ENCODE data around the gene SEC14L1.

The SEC14L1 gene

DNA sequence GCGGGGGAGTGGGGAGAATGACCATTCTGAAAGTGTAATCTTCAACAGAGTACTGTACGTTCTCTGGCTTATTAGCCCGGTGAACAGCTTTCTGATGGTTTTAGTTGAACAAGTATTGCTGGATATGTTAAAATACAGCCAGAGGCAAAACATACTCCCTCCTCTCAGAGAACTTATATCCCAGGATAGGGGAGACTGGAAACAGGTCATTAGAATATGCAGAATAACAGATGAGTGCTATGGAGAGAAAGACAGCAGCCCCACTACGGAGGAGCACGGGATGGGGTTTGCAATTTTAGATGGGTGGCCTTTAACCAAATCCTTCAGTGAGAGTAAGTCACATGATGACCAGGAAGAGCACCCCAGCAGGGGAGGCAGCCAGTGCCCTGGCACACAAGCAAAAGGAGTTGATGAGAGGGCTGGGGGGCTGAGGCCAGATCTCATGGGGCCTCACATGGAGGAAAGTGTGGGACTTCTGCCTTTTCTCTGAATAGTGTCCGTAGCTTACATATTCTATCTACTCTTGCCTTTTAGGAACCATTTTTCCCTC lies 43.1 kb upstream of the SEC14L1 start:
- H3K18ac ChIP-seq (ENCODE audit: low read length): no peak overlapping the region
- no peaks in the 10 kb centered on the region for H3K79me2 ChIP-seq (ENCODE audit: control insufficient read depth, insufficient read depth, low read length, poor library complexity)
- no peak overlapping the region for H4K12ac ChIP-seq (ENCODE audit: low read depth, low read length)
- no CpG with 5 or more reads among the region's 6 CpGs for WGBS (ENCODE audit: extremely low coverage, insufficient coverage, insufficient read length)
- H2BK5ac ChIP-seq (ENCODE audit: low read depth, low read length, poor library complexity): no peak overlapping the region
- H4K8ac ChIP-seq (ENCODE audit: low read depth, low read length): no peak overlapping the region
- H4K91ac ChIP-seq (ENCODE audit: low read depth, low read length): no peak overlapping the region
- no peak overlapping the region for H3K27ac ChIP-seq (ENCODE audit: low read depth, low read length)
- no peak overlapping the region for H2AK5ac ChIP-seq (ENCODE audit: low read length)
- no peaks in the 10 kb centered on the region for H3K79me1 ChIP-seq (ENCODE audit: low read length)
- no peak overlapping the region for H3K4ac ChIP-seq (ENCODE audit: low read depth, low read length)
- no peak overlapping the region for H2BK120ac ChIP-seq (ENCODE audit: insufficient read depth, low read length, poor library complexity)
- H2AFZ ChIP-seq (ENCODE audit: insufficient read depth, low read length, poor library complexity): no peak overlapping the region
- no peak overlapping the region for H3K9ac ChIP-seq (ENCODE audit: low read length)
- H2BK12ac ChIP-seq (ENCODE audit: low read length): no peak overlapping the region
- no peak for DNase-seq
- H3K14ac ChIP-seq (ENCODE audit: low read length): no peak overlapping the region
- peaks cover 20 to 34% of the 10 kb centered on the region in 2 experiments for H3K36me3 ChIP-seq (ENCODE audit: control insufficient read depth in 1 of 2, insufficient read depth in 2 of 2, low read length in 2 of 2)
- no peak overlapping the region for H3K4me2 ChIP-seq (ENCODE audit: low read length)
- H3K27me3 ChIP-seq (ENCODE audit: insufficient read depth, low read length): no peaks in the 10 kb centered on the region
- no peaks in the 10 kb centered on the region for H3K4me1 ChIP-seq (ENCODE audit: control insufficient read depth in 1 of 2, insufficient read depth in 2 of 2, low read length in 2 of 2)
- H3K4me3 ChIP-seq (ENCODE audit: low read depth, low read length): no peak overlapping the region
- H3K9me3 ChIP-seq (ENCODE audit: insufficient read depth, low read depth, low read length): peaks cover 2% of the 10 kb centered on the region
- no peak overlapping the region for H3K23ac ChIP-seq (ENCODE audit: low read length)

DNA sequence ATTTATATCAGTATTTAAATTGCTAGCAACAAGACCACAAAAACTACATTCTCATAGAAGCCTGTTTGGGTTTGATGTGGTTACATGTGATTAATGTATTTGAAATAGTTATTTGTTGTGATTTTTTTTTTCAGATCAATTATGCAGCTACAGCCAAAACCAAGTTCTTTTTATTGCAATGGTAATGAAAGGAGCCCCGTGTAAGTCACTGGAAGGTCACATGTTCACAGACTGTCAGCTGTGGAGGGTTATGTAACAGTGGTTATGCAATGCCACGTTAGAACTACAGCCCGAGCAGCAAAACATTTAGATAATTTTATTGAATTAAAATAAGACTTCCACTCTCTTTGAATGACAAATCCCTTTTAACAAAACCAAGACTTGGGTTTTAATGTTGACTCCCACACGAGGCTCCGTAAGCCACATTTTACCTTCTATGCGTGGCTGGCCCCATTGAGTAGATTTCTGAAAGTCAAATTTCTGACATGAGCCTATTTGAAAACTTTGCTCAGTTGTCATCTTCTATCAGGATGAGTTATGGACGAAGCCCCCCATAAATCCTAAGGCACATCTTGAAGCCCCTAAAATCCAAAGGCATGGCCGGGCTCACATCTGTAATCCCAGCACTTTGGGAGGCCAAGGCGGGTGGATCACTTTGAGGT lies 41.8 kb upstream of the SEC14L1 start:
- Histone ChIP-seq H2BK12ac (ENCODE audit: low read length) (no peak overlapping the region), H2AFZ (ENCODE audit: insufficient read depth, low read length, poor library complexity) (no peak overlapping the region), H3K79me1 (ENCODE audit: low read length) (no peaks in the 10 kb centered on the region), H3K27ac (ENCODE audit: low read depth, low read length) (no peak overlapping the region), H3K9ac (ENCODE audit: low read length) (no peak overlapping the region), H3K4me3 (ENCODE audit: low read depth, low read length) (no peak overlapping the region), H2AK5ac (ENCODE audit: low read length) (no peak overlapping the region), H3K27me3 (ENCODE audit: insufficient read depth, low read length) (no peaks in the 10 kb centered on the region), H3K14ac (ENCODE audit: low read length) (no peak overlapping the region), H3K18ac (ENCODE audit: low read length) (no peak overlapping the region), H3K36me3 (ENCODE audit: control insufficient read depth in 1 of 2, insufficient read depth in 2 of 2, low read length in 2 of 2) (peaks cover 9 to 23% of the 10 kb centered on the region in 2 experiments), H3K4me2 (ENCODE audit: low read length) (no peak overlapping the region), H4K91ac (ENCODE audit: low read depth, low read length) (no peak overlapping the region), H2BK5ac (ENCODE audit: low read depth, low read length, poor library complexity) (no peak overlapping the region), H4K12ac (ENCODE audit: low read depth, low read length) (no peak overlapping the region), H3K79me2 (ENCODE audit: control insufficient read depth, insufficient read depth, low read length, poor library complexity) (no peaks in the 10 kb centered on the region), H3K9me3 (ENCODE audit: insufficient read depth, low read depth, low read length) (peaks cover 2% of the 10 kb centered on the region), H4K8ac (ENCODE audit: low read depth, low read length) (no peak overlapping the region), H3K4ac (ENCODE audit: low read depth, low read length) (no peak overlapping the region), H3K4me1 (ENCODE audit: control insufficient read depth in 1 of 2, insufficient read depth in 2 of 2, low read length in 2 of 2) (no peaks in the 10 kb centered on the region), H3K23ac (ENCODE audit: low read length) (no peak overlapping the region), H2BK120ac (ENCODE audit: insufficient read depth, low read length, poor library complexity) (no peak overlapping the region)
- WGBS (ENCODE audit: extremely low coverage, insufficient coverage, insufficient read length): no CpG with 5 or more reads among the region's 9 CpGs
- DNase-seq: peak; percentile 25 to 57

DNA sequence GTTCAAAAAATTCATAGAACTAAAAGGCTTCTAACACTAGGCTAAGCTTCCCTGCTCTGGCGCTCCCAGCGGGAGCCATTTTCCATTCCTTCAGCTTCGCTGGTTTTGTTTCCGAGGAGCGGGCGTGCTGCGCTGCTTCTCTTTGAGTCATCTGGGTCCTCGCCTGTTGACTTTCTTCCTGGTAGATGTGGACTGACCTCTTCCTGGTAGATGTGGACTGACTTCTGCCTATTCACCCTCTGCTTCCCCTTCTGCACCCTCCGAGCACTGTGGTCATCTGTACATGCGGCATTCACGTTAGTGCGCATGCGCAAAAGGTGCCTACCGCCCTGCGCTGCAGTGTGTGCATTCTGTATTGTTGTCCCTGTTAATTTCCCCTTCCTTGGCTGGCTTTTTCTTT lies 40.8 kb upstream of the SEC14L1 start:
- Histone ChIP-seq H2AK5ac (ENCODE audit: low read length) (no peak overlapping the region), H3K23ac (ENCODE audit: low read length) (no peak overlapping the region), H4K12ac (ENCODE audit: low read depth, low read length) (no peak overlapping the region), H3K36me3 (ENCODE audit: control insufficient read depth in 1 of 2, insufficient read depth in 2 of 2, low read length in 2 of 2) (peaks cover 5 to 14% of the 10 kb centered on the region in 2 experiments), H3K9ac (ENCODE audit: low read length) (no peak overlapping the region), H3K4me1 (ENCODE audit: control insufficient read depth in 1 of 2, insufficient read depth in 2 of 2, low read length in 2 of 2) (no peaks in the 10 kb centered on the region), H3K4me3 (ENCODE audit: low read depth, low read length) (no peak overlapping the region), H3K4ac (ENCODE audit: low read depth, low read length) (no peak overlapping the region), H3K9me3 (ENCODE audit: insufficient read depth, low read depth, low read length) (peaks cover 2% of the 10 kb centered on the region), H3K27ac (ENCODE audit: low read depth, low read length) (no peak overlapping the region), H3K14ac (ENCODE audit: low read length) (no peak overlapping the region), H4K91ac (ENCODE audit: low read depth, low read length) (no peak overlapping the region), H3K18ac (ENCODE audit: low read length) (no peak overlapping the region), H2BK120ac (ENCODE audit: insufficient read depth, low read length, poor library complexity) (no peak overlapping the region), H4K8ac (ENCODE audit: low read depth, low read length) (no peak overlapping the region), H3K79me1 (ENCODE audit: low read length) (no peaks in the 10 kb centered on the region), H2BK12ac (ENCODE audit: low read length) (no peak overlapping the region), H3K27me3 (ENCODE audit: insufficient read depth, low read length) (no peaks in the 10 kb centered on the region), H2BK5ac (ENCODE audit: low read depth, low read length, poor library complexity) (no peak overlapping the region), H2AFZ (ENCODE audit: insufficient read depth, low read length, poor library complexity) (no peak overlapping the region), H3K4me2 (ENCODE audit: low read length) (no peak overlapping the region), H3K79me2 (ENCODE audit: control insufficient read depth, insufficient read depth, low read length, poor library complexity) (no peaks in the 10 kb centered on the region)
- DNase-seq: peak; percentile 20 to 43
- WGBS (ENCODE audit: extremely low coverage, insufficient coverage, insufficient read length): no CpG with 5 or more reads among the region's 15 CpGs

DNA sequence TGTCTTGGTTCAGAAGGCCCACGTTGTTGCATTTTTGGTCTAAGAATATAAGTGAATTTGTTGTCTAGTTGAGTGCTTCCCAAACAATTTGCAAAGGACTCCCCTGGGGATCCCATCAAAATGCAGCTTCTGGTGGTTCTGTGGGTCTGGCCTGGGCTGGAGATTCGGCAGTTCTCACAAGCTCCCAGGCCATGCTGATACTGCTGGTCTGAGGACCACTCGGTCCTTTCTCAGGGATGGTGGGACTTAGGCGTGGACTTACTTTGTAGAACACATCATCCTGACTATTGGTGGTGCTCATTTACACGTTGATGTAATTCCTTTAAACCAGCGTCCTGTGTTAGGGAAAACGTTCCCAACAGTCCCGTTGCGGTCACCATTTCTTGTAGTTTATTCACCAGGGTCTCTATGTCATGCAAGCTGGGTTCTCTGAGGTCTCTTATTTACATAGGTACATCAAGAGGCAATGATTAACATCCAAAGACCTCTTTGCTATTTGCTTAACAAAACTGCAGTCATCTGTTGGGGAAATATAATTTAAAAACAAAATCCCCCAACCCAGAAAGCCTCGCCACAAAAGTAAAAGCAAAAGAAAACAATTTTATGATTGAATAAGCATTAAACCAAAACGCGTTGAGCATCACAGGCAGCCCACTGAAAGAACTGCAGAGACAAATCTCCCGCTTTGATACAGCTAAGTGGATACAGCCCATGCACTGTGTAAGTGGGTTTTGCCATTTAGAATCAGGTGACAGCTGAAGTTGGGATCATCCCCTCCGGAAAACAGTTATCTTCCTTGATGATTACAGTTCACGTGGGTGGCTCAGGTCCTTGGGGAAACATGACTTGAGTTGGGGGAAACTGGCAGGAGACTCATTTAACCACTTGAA lies 39.0 kb upstream of the SEC14L1 start:
- Histone ChIP-seq H4K91ac (ENCODE audit: low read depth, low read length) (no peak overlapping the region), H3K9ac (ENCODE audit: low read length) (no peak overlapping the region), H3K79me1 (ENCODE audit: low read length) (no peaks in the 10 kb centered on the region), H2BK120ac (ENCODE audit: insufficient read depth, low read length, poor library complexity) (no peak overlapping the region), H4K12ac (ENCODE audit: low read depth, low read length) (no peak overlapping the region), H3K4me2 (ENCODE audit: low read length) (no peak overlapping the region), H3K9me3 (ENCODE audit: insufficient read depth, low read depth, low read length) (peaks cover 2% of the 10 kb centered on the region), H3K18ac (ENCODE audit: low read length) (no peak overlapping the region), H2BK12ac (ENCODE audit: low read length) (no peak overlapping the region), H2BK5ac (ENCODE audit: low read depth, low read length, poor library complexity) (no peak overlapping the region), H3K27ac (ENCODE audit: low read depth, low read length) (no peak overlapping the region), H3K4me3 (ENCODE audit: low read depth, low read length) (no peak overlapping the region), H3K4ac (ENCODE audit: low read depth, low read length) (no peak overlapping the region), H3K27me3 (ENCODE audit: insufficient read depth, low read length) (no peaks in the 10 kb centered on the region), H3K79me2 (ENCODE audit: control insufficient read depth, insufficient read depth, low read length, poor library complexity) (no peaks in the 10 kb centered on the region), H3K4me1 (ENCODE audit: control insufficient read depth in 1 of 2, insufficient read depth in 2 of 2, low read length in 2 of 2) (no peaks in the 10 kb centered on the region), H2AK5ac (ENCODE audit: low read length) (no peak overlapping the region), H3K36me3 (ENCODE audit: control insufficient read depth in 1 of 2, insufficient read depth in 2 of 2, low read length in 2 of 2) (peaks cover 5 to 7% of the 10 kb centered on the region in 2 experiments), H3K14ac (ENCODE audit: low read length) (no peak overlapping the region), H4K8ac (ENCODE audit: low read depth, low read length) (no peak overlapping the region), H3K23ac (ENCODE audit: low read length) (no peak overlapping the region), H2AFZ (ENCODE audit: insufficient read depth, low read length, poor library complexity) (no peak overlapping the region)
- WGBS (ENCODE audit: extremely low coverage, insufficient coverage, insufficient read length): no CpG with 5 or more reads among the region's 15 CpGs
- DNase-seq: no peak

Measured in trophoblast cell (in vitro differentiated cells and primary cell).